IMR-90 (cell line): Measurements from ENCODE around the gene ACOXL.

ENCODE experiments used
- POLR2A ChIP-seq: IDR thresholded peaks from 2 replicates; pipeline ENCODE4 v1.6.1; 2012; ENCODE audit warnings: mild to moderate bottlenecking, low read depth, low read length
- TF ChIP-seq, protein P1 (sequence below): conservative IDR thresholded peaks from 2 replicates; pipeline ENCODE4 v1.5.1; 2012; ENCODE audit warnings: mild to moderate bottlenecking, low read depth, low read length, improper control_type of control experiment

GRCh38 chr2:110735366-110735765, 3.0 kb downstream of the ACOXL start:
- TF ChIP-seq, protein P1, sequence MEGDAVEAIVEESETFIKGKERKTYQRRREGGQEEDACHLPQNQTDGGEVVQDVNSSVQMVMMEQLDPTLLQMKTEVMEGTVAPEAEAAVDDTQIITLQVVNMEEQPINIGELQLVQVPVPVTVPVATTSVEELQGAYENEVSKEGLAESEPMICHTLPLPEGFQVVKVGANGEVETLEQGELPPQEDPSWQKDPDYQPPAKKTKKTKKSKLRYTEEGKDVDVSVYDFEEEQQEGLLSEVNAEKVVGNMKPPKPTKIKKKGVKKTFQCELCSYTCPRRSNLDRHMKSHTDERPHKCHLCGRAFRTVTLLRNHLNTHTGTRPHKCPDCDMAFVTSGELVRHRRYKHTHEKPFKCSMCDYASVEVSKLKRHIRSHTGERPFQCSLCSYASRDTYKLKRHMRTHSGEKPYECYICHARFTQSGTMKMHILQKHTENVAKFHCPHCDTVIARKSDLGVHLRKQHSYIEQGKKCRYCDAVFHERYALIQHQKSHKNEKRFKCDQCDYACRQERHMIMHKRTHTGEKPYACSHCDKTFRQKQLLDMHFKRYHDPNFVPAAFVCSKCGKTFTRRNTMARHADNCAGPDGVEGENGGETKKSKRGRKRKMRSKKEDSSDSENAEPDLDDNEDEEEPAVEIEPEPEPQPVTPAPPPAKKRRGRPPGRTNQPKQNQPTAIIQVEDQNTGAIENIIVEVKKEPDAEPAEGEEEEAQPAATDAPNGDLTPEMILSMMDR, result no peak
- TF ChIP-seq POLR2A, result no peak
